SK-N-MC (cell line): ENCODE data around the gene C6orf47.

Source experiments
- EZH2 ChIP-seq: fragments of 200-600 bp; sonication (generic); IDR thresholded peaks from one replicate; pipeline ENCODE4 v1.6.1; 2017; ENCODE audit warnings: antibody characterized with exemption
- FOXP2 ChIP-seq: optimal IDR thresholded peaks from 2 replicates; pipeline ENCODE3; 2011; ENCODE audit warnings: mild to moderate bottlenecking, moderate library complexity; ENCODE audit not compliant: insufficient read depth; ENCODE audit errors: extremely low read length, control extremely low read depth
- POLR2AphosphoS5 ChIP-seq: IDR thresholded peaks from 2 replicates; pipeline ENCODE4 v1.6.1; 2012; ENCODE audit warnings: mild to moderate bottlenecking, low read depth, low read length, borderline replicate concordance

- TF ChIP-seq EZH2 (no peak), FOXP2 (no peak), POLR2AphosphoS5 (no peak)
These were observed 44.8 kb downstream of the C6orf47 start for GRCh38 chr6:31615748-31616147.
